ENCODE results near the gene AFF3. TPM values are rescaled to one million over a fixed set of nuclear protein-coding genes. Genes with fewer than 3 reads are reported as not detected.
"Not testable (repeated sequence)": the region's sequence is repeated elsewhere in the genome, so short reads cannot be mapped to it uniquely, and the experiment has no call there.

AFF3 gene
- total RNA-seq, 1 donor from 2014 or later: not detected

DNA sequence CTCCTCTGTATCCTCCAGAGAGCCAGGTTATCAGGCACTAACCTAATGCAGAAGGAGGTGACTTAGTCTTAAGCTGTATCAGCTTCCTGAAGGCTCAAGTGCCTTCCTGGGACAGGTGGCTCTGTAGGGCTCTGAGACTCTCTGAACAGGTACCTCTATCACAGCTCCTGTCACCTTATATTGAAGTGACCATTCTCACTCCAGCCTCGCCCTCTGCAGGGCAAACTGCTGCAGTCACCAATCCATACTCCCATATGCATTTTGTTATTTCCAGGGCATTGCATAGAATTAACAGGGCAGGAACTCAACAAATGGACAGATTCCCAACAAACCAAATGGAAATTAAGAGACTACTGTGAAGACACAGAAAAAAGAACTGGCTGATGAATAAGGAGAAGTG lies 449.6 kb downstream of the AFF3 start:
- DNase-seq: no peak

- no peak for DNase-seq
Observed at GRCh38 chr2:99691926-99692325, 450.5 kb downstream of the AFF3 start.

GRCh38 chr2:99689145-99689742 lies 453.1 kb downstream of the AFF3 start:
- DNase-seq: no peak

GRCh38 chr2:99688699-99689098 lies 453.7 kb downstream of the AFF3 start:
- no peak for DNase-seq

GRCh38 chr2:99682275-99683060 lies 459.9 kb downstream of the AFF3 start:
- no peak for DNase-seq

- no peak for DNase-seq
Observed at GRCh38 chr2:99680946-99681345, 461.4 kb downstream of the AFF3 start.

- no peak for DNase-seq
Observed at GRCh38 chr2:99679518-99679917, 462.9 kb downstream of the AFF3 start.

- no peak for DNase-seq
Observed at GRCh38 chr2:99678625-99679024, 463.8 kb downstream of the AFF3 start.

- no peak for DNase-seq
Observed at GRCh38 chr2:99677814-99678213, 464.6 kb downstream of the AFF3 start.

- no peak for DNase-seq
Observed at GRCh38 chr2:99675130-99675661, 467.2 kb downstream of the AFF3 start.

GRCh38 chr2:99674090-99674489 lies 468.3 kb downstream of the AFF3 start:
- DNase-seq: no peak

DNA sequence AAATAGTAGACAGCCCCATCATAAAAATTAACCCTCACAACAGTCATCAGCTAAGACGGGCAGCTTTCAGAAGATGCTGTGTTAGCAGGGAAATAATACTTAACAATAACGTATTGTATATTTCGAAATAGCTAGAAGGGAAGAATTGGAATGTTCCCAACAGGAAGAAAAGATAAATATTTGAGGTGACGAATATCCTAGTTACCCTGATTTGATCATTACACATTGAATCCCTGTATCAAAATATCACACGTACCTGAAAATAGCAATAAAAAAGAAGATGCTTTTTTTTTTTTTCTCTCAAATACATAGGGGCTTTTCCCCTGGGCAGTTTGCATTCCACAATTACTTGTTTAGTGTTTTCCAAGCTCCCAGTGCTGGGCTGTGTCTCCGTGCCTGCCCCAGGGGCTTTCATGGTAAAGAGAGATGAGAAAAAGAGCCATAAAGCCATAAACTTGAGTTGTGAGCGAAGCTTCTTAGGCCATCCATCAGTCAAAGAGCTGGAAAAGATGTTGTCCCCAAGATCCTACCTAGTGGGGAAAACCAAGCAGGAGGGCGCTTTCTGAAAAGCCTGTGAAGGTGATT lies 469.5 kb downstream of the AFF3 start:
- no peak for DNase-seq

DNA sequence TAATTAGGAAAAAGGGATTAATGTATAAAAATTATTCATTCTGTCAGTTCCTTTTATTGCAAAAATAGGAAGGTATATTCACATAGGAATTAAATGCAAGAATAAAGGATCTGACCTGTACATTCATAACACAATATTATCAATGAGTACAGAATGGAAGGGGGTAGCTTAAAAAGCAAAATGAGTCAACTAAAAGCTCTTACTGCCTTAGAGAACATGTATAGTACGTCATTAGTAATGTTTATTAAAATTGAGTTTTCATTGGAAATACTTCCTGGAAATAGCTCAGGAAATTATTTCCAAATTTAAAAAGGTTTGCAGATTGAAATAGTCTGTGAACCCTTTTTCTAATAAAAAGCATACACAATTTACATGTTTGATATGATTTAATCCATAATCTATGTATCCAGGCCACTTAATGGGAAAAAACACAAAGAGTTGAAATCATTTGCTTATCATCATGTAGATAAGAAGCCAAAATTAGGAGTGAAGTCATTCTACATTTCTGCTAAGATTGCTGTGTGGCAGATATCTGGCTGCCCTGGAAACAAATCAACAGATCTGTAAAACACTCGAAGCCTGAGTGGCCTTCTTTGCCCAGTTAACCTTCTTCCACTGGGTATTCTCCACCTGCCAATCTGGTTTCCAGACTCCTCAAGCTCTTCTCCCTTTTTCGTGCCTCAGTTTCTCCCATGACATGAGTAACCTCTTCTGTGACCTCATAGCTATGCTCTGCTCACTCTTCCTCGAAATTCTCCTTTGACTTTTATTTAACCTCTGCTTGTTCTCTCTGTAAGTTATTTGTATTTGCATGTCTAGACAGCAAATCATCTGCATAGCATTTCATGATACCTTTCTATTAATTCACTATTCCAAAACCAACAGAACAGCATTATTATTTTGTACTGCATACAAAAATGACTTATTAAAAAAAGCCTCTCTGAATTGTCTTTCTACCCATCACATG lies 471.3 kb downstream of the AFF3 start:
- DNase-seq: no peak

DNA sequence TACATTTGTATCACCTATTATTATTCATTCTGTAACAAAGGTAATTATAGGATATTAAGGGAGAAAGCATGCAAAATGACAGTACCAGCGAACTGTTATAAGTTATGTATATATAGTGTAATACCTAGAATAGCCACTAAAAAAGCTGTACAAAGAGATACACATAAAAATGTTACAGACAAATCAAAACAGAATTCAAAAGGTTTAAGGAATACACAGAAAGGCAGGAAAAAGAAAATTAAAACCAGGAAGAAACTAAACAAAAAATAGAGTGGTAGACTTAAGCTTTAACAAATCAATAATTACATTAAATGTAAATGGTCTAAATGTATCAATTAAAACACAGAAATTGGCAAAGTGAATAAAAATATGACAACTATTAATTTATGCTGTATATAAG lies 476.1 kb downstream of the AFF3 start:
- DNase-seq: no peak

DNA sequence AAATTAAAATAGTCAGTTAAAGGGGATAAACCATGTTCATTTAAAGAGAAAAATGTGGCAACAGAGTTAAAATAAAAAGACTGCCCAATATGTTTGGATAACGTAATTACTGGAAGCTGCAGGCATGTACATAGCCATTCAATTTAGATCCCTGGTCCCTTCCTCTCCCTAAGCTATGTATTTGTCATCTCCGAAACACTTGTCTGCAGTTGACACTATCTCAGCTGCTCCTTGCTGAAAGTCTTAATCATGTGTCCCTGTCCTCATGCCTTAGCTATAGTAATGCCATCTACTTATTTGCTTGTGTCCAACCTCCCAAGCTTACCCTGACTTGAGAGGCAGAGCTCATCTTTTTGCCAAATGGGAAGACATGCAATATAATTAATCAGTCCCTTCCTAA lies 478.7 kb downstream of the AFF3 start:
- no peak for DNase-seq

GRCh38 chr2:99662761-99663341 lies 479.5 kb downstream of the AFF3 start:
- no peak for DNase-seq

GRCh38 chr2:99661761-99662160 lies 480.6 kb downstream of the AFF3 start:
- DNase-seq: not testable (repeated sequence)

DNA sequence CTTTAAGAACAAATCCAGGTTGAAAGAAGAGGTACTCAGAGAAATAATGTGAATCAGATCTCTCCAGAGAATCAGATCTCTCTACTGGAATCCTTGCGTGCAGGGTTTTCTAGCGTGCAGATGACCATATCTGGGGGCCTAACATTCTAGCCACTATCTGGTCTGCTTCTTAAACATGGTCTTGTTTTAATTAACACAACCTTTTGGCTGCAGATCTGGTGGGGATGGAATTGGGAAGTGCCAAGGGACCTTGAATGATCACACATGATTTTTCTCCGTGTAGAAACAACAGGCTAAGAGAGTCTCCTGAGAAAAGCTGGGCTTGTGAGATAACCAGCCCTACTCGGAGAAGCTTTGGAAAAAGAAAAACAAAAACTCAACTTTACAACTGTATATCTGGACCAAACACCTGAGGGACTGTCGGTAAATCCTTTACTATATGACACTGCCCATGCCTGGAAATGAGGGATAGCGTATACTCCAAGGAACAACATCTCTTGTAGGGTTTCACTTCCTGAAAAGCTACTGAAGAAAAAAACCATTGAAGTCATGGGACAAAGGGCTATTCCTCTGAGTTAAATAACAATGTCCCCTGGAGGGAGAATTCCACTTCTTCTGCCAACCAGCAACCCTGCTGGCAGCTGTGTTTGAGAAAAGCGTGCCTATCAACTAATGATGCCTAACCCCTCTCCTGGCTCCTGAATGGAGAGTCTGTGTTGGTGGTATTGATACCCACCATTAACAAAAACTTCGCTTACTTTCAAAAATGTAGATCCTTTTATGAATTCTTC lies 481.6 kb downstream of the AFF3 start:
- no peak for DNase-seq

- no peak for DNase-seq
Observed at GRCh38 chr2:99659874-99660273, 482.5 kb downstream of the AFF3 start.

GRCh38 chr2:99657691-99658258 lies 484.6 kb downstream of the AFF3 start:
- DNase-seq: no peak

GRCh38 chr2:99656994-99657393 lies 485.4 kb downstream of the AFF3 start:
- DNase-seq: no peak
